GM21529 (cell line): ENCODE results near the gene ELMOD3.
A peak's percentile ranks its signal among the peaks of the same experiment; 100 is the strongest.
"Not testable (repeated sequence)": the region's sequence is repeated elsewhere in the genome, so short reads cannot be mapped to it uniquely, and the experiment has no call there.

Source experiments
- ATAC-seq: cut with Tn5 transposase; IDR thresholded peaks from one replicate; pipeline ENCODE4 v1.9.1; 2021; ENCODE audit not compliant: unreplicated experiment

ELMOD3 gene

DNA sequence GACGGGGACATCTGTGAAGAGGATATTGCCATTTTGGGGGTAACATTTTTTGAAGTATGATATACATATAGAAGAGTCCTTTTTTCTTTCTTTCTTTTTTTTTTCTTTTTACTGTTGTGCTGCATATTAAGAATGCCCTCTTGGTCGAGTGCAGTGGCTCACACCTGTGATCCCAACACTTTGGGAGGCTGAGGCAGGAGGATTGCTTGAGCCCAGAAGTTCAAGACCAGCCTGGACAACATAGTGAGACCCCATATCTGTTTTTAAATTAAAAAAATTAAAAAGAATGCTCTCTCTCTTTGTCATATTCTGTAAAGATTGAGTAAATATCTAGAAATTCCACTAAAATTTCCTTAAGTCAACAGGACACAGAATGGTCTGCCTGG, 67.5 kb downstream of the ELMOD3 start:
- ATAC-seq, result no peak

DNA sequence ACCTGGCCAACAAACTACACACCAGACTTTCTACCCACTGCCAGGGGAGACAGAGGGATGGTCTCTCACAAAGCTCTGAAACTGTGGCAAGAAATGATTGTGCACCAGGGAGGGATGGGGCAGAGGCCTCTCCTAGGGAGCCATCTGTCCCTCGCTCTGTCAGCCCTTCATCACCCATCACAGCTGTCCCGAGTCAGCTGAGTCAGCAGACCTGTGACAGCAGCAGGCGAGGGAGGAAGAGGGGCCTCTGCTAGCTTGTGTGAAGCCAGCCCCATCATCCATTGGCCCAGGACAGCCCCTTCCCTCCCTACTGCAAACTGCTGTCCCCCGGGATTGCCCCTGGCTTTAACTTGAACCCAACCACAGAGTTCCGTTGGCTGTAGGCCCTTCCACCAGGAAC, 69.0 kb downstream of the ELMOD3 start:
- no peak for ATAC-seq

DNA sequence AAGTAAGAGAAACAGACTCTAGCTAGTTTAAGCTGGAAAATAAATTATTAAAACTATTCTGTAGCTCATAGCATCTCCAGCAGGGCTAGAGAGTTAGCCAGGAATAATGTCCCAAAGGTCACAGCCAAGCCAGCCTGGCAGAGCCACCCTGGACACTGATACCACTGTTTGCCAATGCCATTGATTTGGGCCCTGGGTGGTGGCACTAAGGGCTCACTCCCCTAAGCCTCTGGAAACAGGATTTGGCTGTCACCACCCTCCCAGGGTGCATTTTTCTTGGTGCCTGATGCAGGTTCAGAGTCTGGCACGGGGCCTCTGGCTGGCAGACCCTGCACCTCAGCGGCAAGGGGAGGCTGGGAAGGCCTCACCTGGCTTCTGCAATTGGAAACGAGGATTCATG, 71.0 kb downstream of the ELMOD3 start:
- no peak for ATAC-seq

DNA sequence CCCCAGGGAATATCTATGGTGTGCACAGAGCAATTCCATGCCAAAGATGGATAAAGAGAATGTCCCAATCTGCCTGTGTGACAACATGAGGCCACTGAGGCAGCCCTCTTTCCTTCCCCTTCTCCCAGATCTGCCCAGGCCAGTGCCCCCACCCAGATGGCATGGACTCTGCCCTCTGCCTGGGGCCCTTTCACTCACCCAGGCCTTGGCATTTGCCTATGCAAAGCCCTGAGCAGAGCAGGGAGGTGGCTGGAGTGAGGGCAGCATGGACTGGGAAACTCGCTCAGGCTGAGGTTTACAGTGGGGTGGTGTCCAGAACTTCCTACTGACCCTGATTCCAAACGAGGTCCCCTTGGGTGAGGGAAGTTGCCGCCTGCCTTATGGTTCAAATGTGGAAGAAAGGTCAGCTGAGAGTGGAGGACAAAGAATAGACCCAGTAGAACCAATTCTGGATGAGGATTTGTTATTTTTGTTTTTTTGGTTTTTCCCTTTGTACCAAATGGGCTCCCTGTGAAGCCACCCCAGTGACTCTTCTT, 72.8 kb downstream of the ELMOD3 start:
- no peak for ATAC-seq

DNA sequence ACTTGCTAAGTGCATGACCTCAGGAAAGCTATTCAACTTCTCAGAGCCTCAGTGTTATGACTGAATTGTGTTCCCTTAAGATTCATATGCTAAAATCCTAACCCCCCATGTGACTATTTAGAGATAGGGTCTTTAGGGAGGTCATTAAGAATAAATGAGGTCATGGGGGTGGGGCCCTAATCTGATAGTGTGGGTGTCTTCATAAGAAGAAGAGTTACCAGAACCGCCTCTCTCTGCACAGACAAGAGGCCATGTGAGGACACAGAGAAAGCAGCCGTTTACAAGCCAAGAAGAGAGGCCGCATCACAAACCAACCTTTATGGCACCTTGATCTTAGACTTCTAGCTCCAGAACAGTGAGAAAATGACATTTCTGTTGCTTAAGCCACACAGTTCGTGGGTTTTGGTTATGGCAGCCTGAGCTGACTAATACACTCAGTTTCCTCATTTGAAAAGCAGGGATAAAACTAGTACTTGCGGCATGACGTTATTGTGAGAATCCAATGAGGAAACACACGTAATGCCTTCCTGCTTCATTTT, 73.8 kb downstream of the ELMOD3 start:
- no peak for ATAC-seq

DNA sequence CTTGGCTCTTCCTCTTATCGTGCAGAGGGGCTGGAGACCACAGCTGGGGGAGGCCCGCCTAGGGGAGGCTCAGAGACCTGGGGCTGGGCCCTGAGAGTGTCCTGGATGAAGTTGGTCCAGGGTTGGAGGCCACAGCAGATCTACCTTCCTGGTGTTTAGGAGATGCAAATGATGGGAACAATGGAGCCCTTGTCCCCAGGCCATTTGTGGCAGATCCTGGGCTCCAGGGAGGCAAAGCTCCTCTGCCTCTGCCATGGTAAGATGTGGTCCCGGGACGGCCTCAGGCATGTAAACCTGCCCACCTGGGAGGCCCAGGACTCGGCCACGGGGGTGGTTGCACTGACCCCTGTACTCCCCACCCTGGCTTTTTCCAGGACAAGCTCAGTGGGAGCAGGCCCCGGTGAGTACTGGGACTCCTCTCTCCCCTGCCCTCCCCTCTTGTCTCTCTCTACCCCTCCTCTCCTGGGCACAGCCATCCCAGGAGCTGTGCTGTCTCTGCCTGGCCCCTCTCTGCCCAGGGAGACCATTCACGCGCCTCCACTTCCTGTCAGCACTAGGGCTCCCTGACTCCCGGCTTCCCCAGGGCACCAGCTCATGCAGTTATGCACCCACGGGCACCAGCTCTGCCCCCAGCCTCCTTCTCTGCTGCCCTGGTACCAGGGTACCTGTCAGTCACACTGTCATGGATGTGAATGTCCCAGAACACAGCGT, 74.8 kb downstream of the ELMOD3 start:
- ATAC-seq, result no peak

DNA sequence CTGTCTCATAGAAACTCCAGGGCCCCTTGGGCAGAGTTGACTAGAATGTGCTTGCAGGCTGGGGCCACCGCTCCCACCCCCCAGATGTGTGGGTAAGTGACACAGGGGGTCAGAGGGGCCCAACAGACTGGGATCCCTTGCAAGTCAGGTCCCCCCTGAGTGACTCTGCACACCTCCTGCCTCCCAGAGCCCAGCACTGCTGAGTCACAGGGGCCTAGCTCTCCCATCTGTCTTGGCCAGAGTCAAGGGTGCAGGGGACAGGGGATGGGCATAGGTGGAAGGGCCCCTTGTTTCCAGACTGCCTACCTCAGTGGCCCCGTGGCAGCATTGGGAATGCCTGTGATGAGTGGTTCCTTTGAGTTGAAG, 75.3 kb downstream of the ELMOD3 start:
- no peak for ATAC-seq

DNA sequence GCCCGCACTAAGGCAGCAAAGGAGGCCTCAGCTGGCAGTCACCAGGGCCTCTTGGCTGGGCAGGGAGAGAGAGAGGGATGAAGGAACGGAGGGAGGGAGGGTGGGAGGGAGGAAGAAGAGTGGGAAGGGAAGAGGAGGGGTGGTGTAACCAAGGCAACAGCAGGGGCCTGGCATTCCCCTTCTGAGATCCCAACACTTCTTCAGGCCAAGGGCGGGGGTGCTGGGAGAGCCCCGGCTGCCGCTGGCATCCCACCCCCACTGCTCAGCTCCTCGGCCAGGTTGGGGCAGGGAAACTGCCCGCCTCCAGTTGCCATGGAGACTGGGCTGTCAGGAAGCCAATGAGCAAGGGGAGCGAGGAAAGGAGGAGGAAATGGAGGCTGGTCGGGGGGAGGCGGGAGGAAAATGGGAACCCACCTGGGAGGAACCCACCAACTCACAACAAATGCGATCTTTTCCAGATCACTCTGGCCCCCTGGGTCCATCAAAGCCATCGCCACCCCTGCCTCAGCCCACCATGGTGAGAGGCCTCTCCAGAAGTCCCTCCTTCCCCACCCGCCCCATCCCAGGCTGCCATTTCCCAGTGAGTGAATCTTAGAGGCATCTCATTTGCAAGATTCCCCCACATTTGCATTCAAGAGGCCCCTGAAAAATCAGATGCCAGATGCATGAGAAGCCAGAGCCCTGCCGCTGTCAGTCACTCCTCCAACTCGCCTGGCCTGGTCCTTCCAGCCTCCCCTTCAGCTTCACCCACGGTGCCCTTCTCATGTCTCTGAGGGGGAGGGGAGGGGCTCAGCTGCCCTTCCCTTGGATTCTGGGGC, 76.4 kb downstream of the ELMOD3 start:
- ATAC-seq, result no peak

DNA sequence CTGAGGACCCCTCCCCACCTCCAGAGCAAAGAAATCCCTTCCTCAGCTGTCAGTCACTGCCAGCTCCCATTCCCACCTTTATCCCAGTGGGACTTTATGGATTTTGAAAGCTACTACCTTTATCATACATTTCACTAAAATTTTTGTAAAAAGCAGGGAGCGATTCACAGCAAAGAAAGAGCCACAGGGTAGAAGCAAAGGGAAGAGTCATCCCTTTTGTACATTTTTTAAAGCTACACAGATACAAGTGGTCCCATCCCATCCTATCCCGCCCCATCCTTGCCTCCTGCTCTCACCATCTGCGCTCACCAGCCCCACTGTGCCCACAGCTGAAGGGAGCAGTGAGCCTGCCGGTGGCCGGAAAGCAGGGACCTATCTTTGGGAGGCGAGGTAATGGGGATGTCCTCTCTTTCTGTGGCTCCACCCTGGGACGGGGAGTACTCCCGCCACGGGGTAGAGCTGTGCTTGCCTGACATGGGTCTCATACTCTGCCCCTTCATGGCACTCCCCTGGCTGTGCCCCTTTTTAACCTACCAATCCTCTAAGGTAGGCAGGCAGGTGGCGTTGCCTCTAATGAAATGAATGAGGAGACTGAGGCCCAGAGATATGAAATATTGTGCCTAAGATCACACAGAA, 77.1 kb downstream of the ELMOD3 start:
- ATAC-seq, result no peak

DNA sequence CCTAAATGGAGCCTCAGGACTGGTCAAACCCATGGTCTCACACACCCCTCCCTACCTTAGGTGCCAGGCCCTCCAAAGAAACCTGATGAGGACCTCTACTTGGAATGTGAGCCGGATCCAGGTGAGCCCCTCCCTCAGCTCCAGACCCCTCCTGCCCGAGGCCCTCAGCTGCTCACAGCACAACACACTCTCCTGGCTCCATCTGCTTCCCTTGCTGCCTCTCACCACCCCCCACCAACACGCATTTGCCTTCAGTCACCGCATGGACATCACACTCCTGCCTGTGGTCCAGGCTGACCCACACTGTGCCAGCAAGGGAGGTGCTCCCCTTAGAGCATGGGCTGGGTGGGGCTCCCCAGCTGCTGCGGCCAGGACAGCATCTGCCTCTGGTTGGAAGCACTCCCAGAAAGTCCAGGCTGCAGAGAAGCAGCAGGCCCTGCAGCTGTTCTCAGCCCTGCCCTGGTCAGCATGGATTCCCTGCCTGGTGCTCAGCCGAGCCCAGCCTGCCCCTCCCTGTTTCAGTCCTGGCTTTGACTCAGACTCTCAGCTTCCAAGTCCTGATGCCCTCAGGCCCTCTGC, 79.0 kb downstream of the ELMOD3 start:
- ATAC-seq, result no peak

DNA sequence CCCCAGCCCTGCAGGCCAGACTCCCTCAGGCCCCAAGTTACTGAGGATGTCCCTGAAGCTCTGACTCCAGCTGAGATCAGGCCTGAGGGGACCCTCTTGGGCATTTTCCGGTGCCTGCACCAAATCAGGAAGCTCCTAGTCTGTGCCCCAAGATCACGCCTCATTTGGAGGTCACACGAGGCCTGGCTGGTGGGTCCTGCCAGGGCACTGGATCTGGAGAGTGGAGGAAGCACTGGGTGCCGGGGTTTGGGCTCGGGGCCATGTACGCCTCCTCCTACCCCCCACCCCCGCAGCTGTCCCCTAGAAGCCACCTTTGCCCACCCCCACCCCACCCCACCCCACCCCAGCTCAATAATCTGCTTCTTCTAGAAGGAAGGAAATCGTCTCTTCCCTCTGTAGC, 80.1 kb downstream of the ELMOD3 start:
- no peak for ATAC-seq

DNA sequence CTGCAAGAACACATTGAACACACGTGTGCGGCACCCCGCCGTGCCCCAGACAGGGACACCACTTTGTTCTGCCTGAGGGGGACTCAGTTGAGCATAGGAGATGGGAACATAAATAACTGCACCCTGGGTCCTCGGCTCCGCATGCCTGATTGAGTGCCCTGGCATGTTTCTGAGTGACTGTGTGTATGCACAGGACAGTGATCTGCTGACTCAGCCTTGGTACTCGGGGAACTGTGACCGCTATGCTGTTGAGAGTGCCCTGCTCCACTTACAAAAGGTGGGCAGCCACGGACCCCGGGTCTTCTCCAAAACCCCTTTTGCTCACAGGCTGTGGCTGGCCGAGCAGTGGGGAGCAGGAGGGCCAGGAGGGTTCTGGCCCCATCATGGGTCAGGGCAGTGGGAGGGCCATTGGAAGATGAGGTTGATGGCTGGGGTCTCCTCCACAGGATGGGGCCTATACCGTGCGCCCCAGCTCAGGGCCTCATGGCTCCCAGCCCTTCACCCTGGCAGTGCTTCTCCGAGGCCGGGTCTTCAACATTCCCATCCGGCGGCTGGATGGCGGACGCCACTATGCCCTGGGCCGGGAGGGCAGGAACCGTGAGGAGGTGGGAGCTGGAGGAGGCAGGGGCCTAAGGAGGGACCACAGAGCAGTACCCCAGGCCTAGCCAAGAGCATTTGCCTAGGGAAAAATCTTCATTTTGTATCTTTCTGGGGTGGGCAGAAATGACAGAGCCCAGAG, 80.8 kb downstream of the ELMOD3 start:
- ATAC-seq, result no peak

DNA sequence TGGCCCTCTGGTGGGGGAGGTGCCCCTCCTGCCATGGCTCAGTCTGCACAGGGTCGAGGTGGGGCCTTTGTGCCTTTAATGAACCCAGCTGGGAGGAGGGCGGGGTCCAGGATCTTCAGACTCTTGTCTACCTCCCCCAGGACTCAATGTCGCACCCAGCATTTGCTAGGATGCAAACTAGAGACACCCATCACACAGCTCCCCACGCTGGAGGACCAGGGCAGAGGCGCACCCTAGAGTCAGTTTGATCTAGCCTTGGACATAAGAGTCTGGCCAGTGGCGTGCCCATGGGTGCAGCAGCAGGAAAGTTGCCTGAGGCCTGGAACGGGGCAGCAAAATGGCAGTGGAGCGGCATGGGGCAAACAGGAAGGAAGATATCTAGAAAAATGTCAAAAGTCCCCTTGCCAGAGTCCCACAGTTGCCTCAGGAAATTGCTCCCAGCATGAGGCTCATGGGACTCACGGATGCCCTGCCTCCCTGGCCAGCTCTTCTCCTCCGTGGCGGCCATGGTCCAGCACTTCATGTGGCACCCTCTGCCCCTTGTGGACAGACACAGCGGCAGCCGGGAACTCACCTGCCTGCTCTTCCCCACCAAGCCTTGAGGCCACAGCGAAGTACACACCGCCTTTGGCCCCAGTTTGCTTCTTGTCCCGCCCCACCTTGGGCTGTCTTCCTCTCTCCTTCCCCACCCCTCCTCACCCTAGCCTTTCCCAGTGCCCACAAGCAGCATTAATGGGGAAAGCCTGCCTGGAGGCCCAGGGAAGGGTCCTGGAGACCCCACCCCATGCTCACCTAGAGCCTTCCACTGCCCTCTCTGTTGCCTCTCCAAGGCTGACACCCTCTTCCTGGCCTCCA, 81.6 kb downstream of the ELMOD3 start:
- ATAC-seq, result no peak

DNA sequence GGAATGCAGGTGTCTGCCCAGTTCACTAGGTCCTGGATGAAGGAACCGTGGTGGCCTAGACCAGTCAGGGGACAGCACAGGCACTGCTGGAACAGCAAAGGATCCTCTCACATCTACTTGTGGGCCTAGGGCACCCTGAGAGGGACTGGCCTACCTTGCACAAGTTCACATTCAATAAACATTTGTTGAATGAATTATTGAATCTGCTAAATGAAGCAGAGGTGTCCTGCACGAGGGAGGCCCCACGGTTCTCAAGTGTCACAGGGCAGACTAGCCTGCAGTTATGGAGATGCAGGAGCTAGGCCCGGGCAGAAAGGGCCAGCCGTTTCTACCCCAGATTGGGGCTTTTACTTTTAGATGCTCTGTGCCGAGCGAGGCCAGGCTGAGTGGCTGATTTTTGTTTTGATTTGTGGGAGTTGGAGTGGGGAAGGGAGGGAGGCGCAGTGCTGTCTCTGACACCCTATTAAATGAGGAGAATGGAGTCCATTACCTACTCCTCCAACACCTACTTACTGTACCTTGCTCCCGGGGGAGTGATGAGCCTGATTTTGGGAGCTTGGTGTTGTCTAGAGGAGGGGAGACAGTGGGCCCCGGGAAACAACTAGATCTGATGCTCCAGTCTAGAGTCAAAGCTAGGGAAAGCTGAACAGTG, 82.4 kb downstream of the ELMOD3 start:
- no peak for ATAC-seq

DNA sequence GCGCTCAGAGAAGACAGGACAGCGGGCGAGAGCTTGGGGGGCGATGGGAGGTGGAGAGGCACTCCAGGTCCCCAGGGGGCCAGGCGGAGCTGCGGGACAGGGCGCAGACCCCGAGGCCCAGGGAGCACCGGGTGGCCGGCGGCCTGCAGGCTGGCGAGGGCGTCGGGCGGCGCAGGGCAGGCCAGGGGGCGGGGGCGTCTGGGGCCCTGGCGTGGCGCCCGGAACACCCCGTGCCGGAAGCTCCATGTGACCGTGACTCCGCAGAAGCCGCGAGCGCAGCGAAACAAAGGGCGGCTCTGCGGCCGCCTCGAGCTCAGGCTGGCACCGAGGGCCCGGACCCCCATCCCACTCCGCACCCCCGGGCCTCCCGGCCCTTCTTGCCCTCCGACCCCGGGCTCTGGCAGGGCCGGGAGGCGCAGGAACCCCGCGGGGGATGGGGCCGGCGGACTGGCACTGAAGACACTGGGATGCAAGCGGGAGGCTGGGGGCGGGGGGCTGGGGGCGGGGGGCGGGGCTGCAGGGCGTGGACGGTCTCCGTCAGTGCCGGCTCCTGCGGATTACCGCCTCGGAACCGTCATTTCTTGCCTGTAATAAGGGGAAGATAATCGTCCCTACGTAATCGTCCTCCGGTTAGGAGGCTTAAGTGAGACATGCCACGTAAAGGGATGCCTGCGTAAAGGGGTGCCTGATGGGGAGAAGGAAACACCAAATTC, 83.1 kb downstream of the ELMOD3 start:
- ATAC-seq, result peak; percentile 85

DNA sequence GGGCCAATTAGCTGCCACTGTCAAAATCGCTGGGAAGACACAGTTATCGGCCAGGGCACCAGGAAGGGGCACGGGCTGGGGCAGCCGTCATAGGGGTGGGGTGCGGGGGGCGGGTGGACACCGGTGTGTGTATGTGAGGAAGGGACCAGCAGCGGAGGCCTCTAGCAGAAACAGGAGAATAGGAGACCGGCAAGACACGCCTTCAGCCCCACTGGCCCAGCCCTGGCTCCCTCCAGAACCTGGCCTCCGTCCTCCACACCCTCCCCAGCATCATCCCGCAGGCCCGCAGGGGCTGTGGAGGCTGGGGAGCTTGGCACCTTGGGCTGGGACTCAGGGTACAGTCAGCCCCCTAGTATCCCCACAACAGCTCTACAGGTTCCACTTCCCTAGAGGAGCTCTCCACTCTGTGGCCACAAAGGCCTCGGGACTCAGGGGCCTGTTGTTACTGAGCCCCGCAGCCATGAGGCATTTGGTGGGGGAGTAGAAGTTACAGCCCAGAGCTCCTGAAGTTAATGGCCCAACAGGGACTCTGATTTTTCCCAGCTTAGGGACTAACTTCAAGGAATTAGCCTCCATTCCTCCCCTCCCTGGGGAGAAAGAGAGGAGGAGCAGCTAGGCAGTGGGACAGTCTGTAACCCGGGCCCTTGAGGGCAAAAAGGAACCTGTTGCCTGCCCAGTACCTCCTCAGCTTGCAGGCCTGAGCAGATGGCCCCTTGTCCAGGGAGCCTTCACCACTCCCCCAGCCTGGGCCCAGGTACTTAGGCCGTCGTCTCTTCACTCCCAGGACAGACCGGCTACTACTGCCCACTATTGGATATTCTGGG, 83.8 kb downstream of the ELMOD3 start:
- ATAC-seq, result no peak

DNA sequence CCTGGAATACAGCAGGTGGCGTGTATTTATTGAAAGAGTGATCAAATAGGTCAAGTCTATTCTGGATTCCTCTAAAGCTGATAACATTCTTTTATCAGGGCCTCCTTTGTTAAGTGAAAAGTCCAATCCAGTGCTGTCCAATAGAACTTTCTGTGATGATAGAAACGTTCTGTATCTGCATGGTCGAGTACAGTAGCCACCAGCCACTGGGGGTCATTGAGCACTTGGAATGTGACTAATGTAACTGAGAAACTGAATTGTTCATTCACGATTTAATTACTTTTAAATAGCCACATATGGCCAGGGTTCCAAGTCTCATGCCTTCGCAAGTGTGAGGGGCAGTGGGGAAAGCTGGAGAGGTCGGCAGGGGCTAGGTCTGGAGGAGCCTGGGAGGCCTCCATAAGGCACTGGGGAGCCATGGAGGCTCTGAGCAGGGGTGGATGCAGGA, 84.5 kb downstream of the ELMOD3 start:
- no peak for ATAC-seq

DNA sequence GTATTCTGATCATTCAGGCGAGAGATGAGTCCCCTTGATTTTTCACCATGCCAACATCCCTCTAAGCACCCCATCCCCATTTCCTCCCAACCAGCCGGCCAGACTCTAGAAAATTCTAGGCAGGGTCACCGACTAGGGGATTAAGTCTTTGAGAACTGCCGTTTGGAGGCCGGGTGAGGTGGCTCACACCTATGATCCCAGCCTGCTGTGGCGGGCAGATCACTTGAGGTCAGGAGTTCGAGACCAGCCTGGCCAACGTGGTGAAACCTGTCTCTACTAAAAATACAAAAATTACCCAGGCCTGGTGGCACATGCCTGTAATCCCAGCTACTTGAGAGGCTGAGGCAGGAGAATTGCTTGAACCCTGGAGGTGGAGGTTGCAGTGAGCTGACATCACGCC, 85.0 kb downstream of the ELMOD3 start:
- not testable (repeated sequence) for ATAC-seq
